ENCODE results near the gene XRCC2.

Gene XRCC2

GRCh38 chr7:152668975-152669374 lies 7.0 kb downstream of the XRCC2 start:
- H3K27me3 ChIP-seq (replicated peaks) = no peaks in the 10 kb centered on the region
- in situ Hi-C loops (cut with HindIII; ENCODE audit: low pct_ligation_motif_present, low sequenced_read_pairs) = no loop called here
- no peak overlapping the region for H3K27ac ChIP-seq
- no peaks in the 10 kb centered on the region for H3K36me3 ChIP-seq (replicated peaks)
- TF ChIP-seq, protein P1, sequence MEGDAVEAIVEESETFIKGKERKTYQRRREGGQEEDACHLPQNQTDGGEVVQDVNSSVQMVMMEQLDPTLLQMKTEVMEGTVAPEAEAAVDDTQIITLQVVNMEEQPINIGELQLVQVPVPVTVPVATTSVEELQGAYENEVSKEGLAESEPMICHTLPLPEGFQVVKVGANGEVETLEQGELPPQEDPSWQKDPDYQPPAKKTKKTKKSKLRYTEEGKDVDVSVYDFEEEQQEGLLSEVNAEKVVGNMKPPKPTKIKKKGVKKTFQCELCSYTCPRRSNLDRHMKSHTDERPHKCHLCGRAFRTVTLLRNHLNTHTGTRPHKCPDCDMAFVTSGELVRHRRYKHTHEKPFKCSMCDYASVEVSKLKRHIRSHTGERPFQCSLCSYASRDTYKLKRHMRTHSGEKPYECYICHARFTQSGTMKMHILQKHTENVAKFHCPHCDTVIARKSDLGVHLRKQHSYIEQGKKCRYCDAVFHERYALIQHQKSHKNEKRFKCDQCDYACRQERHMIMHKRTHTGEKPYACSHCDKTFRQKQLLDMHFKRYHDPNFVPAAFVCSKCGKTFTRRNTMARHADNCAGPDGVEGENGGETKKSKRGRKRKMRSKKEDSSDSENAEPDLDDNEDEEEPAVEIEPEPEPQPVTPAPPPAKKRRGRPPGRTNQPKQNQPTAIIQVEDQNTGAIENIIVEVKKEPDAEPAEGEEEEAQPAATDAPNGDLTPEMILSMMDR (IDR thresholded peaks at IDR 0.05; ENCODE audit: low read depth, low read length, missing control alignments) = no peak
- DNase-seq = no peak
- no peak overlapping the region for H3K4me3 ChIP-seq (ENCODE audit: low read depth, low read length)

GRCh38 chr7:152667958-152668357 lies 8.0 kb downstream of the XRCC2 start:
- in situ Hi-C loops (cut with HindIII; ENCODE audit: low pct_ligation_motif_present, low sequenced_read_pairs) = no loop called here
- TF ChIP-seq, protein P1 (IDR thresholded peaks at IDR 0.05; ENCODE audit: low read depth, low read length, missing control alignments) = no peak
- no peak overlapping the region for H3K27ac ChIP-seq
- H3K36me3 ChIP-seq (replicated peaks) = no peaks in the 10 kb centered on the region
- no peak for DNase-seq
- H3K27me3 ChIP-seq (replicated peaks) = no peaks in the 10 kb centered on the region
- H3K4me3 ChIP-seq (ENCODE audit: low read depth, low read length) = no peak overlapping the region

DNA sequence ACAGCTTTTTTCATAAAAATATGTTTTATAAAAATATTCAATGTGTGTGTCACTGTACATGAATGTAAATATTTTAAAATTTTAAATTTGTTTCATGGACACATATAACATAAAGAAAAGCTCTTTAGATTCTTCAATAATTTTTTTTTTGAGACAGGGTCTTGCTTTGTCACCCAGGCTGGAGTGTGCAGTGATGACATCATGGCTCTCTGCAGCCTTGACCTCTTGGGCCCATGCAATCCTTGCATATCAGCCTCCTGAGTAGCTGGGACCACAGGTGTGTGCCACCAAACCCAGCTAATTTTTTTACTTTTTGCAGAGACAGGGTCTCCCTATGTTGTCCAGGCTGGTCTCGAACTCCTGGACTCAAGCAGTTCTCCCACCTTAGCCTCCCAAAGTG lies 9.9 kb downstream of the XRCC2 start:
- no peak for DNase-seq
- Histone ChIP-seq H3K27ac (no peak overlapping the region), H3K4me3 (ENCODE audit: low read depth, low read length) (no peak overlapping the region), H3K36me3 (replicated peaks) (no peaks in the 10 kb centered on the region), H3K27me3 (replicated peaks) (no peaks in the 10 kb centered on the region)
- TF ChIP-seq, protein P1 (IDR thresholded peaks at IDR 0.05; ENCODE audit: low read depth, low read length, missing control alignments) = no peak
- in situ Hi-C loops (cut with HindIII; ENCODE audit: low pct_ligation_motif_present, low sequenced_read_pairs) = no loop called here

- Histone ChIP-seq H3K27me3 (replicated peaks) (no peaks in the 10 kb centered on the region), H3K36me3 (replicated peaks) (no peaks in the 10 kb centered on the region), H3K4me3 (ENCODE audit: low read depth, low read length) (no peak overlapping the region), H3K27ac (no peak overlapping the region)
- in situ Hi-C loops (cut with HindIII; ENCODE audit: low pct_ligation_motif_present, low sequenced_read_pairs) = no loop called here
- DNase-seq = no peak
- TF ChIP-seq, protein P1 (IDR thresholded peaks at IDR 0.05; ENCODE audit: low read depth, low read length, missing control alignments) = no peak
These were observed 11.3 kb downstream of the XRCC2 start for GRCh38 chr7:152664636-152665035.

- Histone ChIP-seq H3K36me3 (replicated peaks) (no peaks in the 10 kb centered on the region), H3K27ac (no peak overlapping the region), H3K4me3 (ENCODE audit: low read depth, low read length) (no peak overlapping the region), H3K27me3 (replicated peaks) (no peaks in the 10 kb centered on the region)
- in situ Hi-C loops (cut with HindIII; ENCODE audit: low pct_ligation_motif_present, low sequenced_read_pairs) = no loop called here
- no peak for DNase-seq
- TF ChIP-seq, protein P1 (IDR thresholded peaks at IDR 0.05; ENCODE audit: low read depth, low read length, missing control alignments) = no peak
These were observed 12.0 kb downstream of the XRCC2 start for GRCh38 chr7:152663931-152664330.

DNA sequence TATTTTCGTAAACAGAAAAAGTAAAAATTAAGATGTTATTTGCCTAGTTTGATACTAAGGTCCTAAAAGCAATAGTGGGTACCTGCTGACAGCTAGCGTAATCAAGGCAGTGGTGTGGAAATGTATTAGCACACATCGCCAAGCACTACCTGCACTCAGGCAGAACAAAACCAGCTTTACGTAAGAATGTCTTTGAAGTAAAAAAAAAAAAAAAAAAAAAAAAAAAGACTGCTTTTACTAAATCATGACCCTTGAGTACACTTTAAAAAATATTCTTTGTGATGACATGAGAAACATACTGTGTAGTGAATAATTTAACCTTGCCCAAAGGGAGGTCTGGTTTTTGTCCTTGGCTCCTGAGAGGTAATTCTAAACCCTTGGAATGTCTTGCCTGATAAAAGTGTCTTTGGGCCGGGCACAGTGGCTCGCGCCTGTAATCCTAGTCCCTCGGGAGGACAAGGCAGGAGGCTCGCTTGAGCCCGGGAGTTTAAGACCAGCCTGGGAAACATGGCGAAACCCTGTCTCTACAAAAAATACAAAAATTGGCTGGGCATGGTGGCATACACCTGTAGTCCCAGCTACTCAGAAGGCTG lies 12.7 kb downstream of the XRCC2 start:
- H3K4me3 ChIP-seq (ENCODE audit: low read depth, low read length) = no peak overlapping the region
- H3K36me3 ChIP-seq (replicated peaks) = no peaks in the 10 kb centered on the region
- H3K27me3 ChIP-seq (replicated peaks) = no peaks in the 10 kb centered on the region
- in situ Hi-C loops (cut with HindIII; ENCODE audit: low pct_ligation_motif_present, low sequenced_read_pairs) = no loop called here
- TF ChIP-seq, protein P1 (IDR thresholded peaks at IDR 0.05; ENCODE audit: low read depth, low read length, missing control alignments) = no peak
- no peak for DNase-seq
- H3K27ac ChIP-seq = no peak overlapping the region

Data from brain microvascular endothelial cell (primary cell).